ENCODE measurements around the gene CDH18.

DNA sequence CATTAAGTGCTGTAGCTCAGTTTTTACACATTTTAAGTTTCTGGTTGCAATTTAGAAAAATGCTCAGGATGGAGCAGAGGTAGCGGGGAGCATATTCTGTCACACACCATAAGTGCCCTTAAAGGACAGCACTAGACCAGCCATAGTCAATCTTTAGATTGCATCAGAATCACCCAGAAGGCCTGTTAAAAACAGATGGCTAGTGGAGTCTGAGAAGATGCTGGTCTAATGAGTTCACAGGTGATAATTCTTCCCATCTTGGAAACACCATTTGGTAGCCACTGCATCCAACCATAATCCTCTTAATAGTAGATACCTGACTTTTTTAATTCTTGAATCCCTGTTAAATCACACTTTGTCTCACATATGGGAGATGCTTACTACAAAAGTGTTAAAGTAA lies 113.2 kb downstream of the CDH18 start:
- TF ChIP-seq, protein P1, sequence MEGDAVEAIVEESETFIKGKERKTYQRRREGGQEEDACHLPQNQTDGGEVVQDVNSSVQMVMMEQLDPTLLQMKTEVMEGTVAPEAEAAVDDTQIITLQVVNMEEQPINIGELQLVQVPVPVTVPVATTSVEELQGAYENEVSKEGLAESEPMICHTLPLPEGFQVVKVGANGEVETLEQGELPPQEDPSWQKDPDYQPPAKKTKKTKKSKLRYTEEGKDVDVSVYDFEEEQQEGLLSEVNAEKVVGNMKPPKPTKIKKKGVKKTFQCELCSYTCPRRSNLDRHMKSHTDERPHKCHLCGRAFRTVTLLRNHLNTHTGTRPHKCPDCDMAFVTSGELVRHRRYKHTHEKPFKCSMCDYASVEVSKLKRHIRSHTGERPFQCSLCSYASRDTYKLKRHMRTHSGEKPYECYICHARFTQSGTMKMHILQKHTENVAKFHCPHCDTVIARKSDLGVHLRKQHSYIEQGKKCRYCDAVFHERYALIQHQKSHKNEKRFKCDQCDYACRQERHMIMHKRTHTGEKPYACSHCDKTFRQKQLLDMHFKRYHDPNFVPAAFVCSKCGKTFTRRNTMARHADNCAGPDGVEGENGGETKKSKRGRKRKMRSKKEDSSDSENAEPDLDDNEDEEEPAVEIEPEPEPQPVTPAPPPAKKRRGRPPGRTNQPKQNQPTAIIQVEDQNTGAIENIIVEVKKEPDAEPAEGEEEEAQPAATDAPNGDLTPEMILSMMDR (IDR thresholded peaks at IDR 0.05) = no peak
- TF ChIP-seq POLR2A (IDR thresholded peaks at IDR 0.05) = no peak
